Activated CD8-positive, alpha-beta memory T cell treated with anti-CD3 and anti-CD28 coated beads for 36 hours (primary cell): ENCODE results near the gene TALDO1. TPM values are rescaled to one million over a fixed set of nuclear protein-coding genes. Genes with fewer than 3 reads are reported as not detected.

Experiments used
- CTCF ChIA-PET: fragments of 350-600 bp; sonication (Branson Sonifier 250); formaldehyde crosslinking; loops from one replicate; lab custom pipeline; 2021; ENCODE audit warnings: antibody characterized with exemption; lab: Charles Lee
- POLR2A ChIA-PET: fragments of 350-600 bp; sonication (Branson Sonifier 250); formaldehyde crosslinking; loops from one replicate; lab custom pipeline; 2021; ENCODE audit warnings: antibody characterized with exemption; lab: Charles Lee
- total RNA-seq, 2 experiments: library from RNA; stranded (reverse); gene quantifications; one replicate each; pipeline ENCODE4 v1.2.3, GENCODE V29; 2021

The TALDO1 gene
- total RNA-seq, 2 experiments from 2014 or later = 270 to 286 TPM

GRCh38 chr11:707817-708420 is 39.3 kb upstream of the TALDO1 start:
- POLR2A ChIA-PET = no interaction called here
- CTCF ChIA-PET = interaction anchor here (1.5 kb wide), 1 partner anchor 11 kb away, joined by 7 read pairs; no protein-coding TSS in a partner anchor

- ChIA-PET POLR2A (no interaction called here), CTCF (no interaction called here)
These were observed 38.8 kb upstream of the TALDO1 start for GRCh38 chr11:708511-708910.

DNA sequence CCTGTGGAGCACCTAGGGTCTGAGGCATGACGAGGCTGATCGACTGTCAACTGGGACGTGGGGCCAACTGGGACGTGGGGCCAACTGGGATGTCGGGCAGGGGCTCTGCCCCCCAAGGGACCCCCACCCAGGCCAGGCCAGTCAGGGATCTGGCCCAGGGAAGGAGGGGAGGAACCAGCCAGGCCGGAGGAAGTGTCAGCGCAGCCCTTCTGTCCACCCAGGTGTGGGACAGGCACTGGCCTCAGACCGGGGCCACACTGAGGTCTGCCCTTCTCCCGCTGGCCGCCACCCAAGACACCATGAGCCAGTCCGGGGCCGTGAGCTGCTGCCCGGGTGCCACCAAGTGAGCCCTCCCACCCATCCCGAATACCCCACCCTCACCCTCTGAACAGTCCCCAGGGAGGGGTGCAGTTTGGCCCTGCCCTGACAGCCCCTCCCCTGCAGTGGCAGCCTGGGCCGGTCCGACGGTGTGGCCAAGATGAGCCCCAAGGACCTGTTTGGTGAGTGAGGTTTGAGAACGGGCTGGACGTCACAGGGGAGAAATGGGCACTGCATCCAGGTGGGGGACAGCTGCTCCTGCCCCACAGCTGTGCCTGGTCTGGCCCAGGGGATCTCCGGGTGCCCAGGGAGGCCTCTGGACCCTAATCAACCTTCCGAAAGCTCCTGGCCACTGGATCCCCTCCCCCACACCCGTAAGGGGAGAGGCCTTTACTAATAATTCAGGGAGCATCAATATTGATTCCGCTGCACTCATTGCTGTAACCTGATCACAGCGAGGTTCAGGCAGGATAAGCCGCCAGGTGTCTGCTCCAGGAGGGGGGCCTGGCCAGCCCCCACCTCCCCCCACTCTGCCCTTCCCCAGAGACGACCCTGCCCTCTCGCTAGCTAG is 37.9 kb upstream of the TALDO1 start:
- ChIA-PET CTCF (interaction anchor here (1.3 kb wide), 1 partner anchor 14 kb away, joined by 5 read pairs; no protein-coding TSS in a partner anchor), POLR2A (no interaction called here)

- POLR2A ChIA-PET = interaction anchor here (0.5 kb wide), 1 partner anchor 402 kb away, joined by 3 read pairs; no protein-coding TSS in a partner anchor
- CTCF ChIA-PET = no interaction called here
These were observed 32.8 kb upstream of the TALDO1 start for GRCh38 chr11:714436-714835.

- ChIA-PET POLR2A (no interaction called here), CTCF (interaction anchor here (0.8 to 1.9 kb wide), 2 partner anchors 15 to 22 kb away, joined by 4 read pairs; no protein-coding TSS in a partner anchor)
These were observed 27.8 kb upstream of the TALDO1 start for GRCh38 chr11:719214-720016.

DNA sequence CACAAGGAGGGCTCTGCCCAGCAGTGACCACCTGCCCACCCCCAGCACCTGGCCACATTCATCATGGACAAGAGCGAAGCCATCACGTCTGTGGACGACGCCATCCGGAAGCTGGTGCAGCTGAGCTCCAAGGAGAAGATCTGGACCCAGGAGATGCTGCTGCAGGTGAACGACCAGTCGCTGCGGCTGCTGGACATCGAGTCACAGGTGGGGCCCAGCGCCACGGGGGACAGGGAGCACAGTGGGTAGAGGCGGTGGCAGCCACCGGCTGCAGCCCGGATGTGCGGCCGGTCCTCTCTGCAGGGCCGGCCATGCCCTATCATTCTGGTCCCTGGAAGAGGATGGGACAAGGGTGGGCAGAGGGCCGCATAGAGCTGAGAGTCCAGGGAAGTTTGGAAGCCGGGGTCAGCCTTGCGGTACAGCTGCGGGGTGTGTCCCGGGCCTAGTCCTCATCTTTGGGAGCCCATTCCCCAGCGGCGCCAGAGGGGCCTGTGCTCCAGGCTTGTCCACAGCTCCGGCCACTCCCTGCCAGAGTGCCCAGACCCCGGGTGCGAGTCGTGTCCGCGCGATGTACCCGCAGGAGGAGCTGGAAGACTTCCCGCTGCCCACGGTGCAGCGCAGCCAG is 27.1 kb upstream of the TALDO1 start:
- ChIA-PET POLR2A (no interaction called here), CTCF (interaction anchor here (0.8 to 6.8 kb wide), 3 partner anchors 16 to 165 kb away, joined by 4 to 59 read pairs (median 4); no protein-coding TSS in a partner anchor)

DNA sequence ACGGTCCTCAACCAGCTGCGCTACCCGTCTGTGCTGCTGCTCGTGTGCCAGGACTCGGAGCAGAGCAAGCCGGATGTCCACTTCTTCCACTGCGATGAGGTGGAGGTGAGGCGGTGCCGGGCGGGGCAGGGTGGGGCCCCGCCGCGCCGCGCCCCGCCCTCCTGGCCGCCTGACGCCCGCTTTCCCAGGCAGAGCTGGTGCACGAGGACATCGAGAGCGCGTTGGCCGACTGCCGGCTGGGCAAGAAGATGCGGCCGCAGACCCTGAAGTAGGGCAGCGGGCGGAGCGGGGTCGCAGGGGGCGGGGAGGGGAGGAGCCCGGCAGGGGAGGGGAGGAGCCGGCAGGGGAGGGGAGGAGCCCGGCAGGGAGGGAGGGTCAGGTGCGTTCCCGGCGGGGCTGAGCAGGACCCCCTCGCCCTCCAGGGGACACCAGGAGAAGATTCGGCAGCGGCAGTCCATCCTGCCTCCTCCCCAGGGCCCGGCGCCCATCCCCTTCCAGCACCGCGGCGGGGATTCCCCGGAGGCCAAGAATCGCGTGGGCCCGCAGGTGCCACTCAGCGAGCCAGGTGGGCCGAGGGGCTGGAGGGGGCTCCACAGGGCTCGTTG is 26.5 kb upstream of the TALDO1 start:
- ChIA-PET POLR2A (interaction anchor here (0.7 kb wide), 1 partner anchor 83 kb away, joined by 3 read pairs; no protein-coding TSS in a partner anchor), CTCF (interaction anchor here (0.8 to 6.8 kb wide), 5 partner anchors 16 to 272 kb away, joined by 3 to 59 read pairs (median 4); partner anchors contain the start of gene IRF7)

GRCh38 chr11:721247-721740 is 26.0 kb upstream of the TALDO1 start:
- POLR2A ChIA-PET = interaction anchor here (0.7 kb wide), 1 partner anchor 83 kb away, joined by 3 read pairs; no protein-coding TSS in a partner anchor
- CTCF ChIA-PET = interaction anchor here (0.8 to 6.8 kb wide), 4 partner anchors 26 to 273 kb away, joined by 3 to 59 read pairs (median 32); partner anchors contain the start of genes DEAF1, IRF7 and TMEM80

DNA sequence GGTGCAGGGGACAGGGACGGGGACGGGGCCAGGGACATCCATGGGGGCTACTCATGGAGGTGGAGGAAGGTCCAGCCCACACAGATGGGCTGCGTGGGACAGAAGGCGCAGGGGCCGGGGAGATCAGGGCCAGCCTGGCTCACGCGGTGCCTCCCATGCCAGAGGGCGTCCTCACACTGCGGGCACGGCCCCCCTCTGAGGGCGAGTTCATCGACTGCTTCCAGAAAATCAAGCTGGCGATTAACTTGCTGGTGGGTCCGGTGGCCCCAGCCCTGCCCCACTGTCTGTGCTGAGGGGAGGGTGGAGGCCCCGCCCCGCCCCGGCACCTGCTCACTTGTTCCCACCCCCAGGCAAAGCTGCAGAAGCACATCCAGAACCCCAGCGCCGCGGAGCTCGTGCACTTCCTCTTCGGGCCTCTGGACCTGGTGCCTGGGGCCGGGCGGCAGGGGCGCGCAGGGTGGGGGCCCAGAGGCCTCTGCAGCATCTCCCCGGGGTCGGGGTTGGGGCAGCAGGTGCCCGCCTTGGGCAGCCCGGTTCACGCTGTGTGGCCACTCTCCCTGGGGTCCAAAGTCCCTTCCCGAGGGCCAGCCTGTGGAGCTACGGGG is 25.4 kb upstream of the TALDO1 start:
- POLR2A ChIA-PET = interaction anchor here (0.7 kb wide), 1 partner anchor 84 kb away, joined by 3 read pairs; no protein-coding TSS in a partner anchor
- CTCF ChIA-PET = interaction anchor here (0.7 to 6.8 kb wide), 8 partner anchors 25 to 274 kb away, joined by 3 to 59 read pairs (median 5); partner anchors contain the start of genes DEAF1, IRF7 and TMEM80

- CTCF ChIA-PET = interaction anchor here (0.7 to 6.8 kb wide), 14 partner anchors 22 to 274 kb away, joined by 3 to 59 read pairs (median 6); partner anchors contain the start of genes DEAF1, IRF7 and TMEM80
- POLR2A ChIA-PET = no interaction called here
These were observed 24.9 kb upstream of the TALDO1 start for GRCh38 chr11:722346-722811.

DNA sequence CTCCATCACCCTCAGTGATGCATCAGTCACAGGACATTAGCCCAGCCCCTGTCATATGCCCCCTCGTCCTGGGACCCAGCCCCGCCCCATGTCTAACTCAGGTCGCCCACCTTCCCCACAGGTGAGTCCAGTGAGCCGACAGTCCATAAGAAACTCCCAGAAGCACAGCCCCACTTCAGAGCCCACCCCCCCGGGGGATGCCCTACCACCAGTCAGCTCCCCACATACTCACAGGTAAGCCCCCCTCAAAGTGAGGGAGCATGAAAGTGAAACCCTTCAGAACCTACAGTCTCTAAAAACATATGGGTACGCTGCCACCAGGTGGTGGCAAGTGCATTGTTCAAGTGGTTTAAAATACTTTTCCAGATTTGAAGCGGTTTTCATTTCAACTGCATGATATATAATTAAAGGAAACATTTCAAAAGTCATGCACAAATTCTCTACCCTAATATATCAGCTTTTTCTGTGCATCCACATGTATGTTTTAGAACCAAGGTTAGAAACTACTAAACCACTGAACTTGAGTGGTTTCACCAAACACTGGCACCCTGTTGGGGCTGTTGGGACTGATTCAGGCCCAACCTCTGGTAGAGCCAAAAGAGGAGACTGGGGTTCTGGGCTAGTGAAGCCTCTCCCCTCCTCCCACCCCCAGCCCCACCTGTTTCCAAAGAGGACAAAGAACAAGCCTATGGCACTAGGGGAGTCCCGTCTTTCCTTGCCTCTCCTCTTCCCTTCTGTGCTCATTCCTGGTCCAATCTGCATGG is 24.0 kb upstream of the TALDO1 start:
- ChIA-PET CTCF (interaction anchor here (0.8 to 6.8 kb wide), 19 partner anchors 10 to 275 kb away, joined by 3 to 59 read pairs (median 4); partner anchors contain the start of genes DEAF1, IRF7, TALDO1 and TMEM80), POLR2A (no interaction called here)

- POLR2A ChIA-PET = interaction anchor here (2.7 kb wide), 1 partner anchor 28 kb away, joined by 18 read pairs; the partner anchor contains the start of genes DEAF1 and TMEM80
- CTCF ChIA-PET = interaction anchor here (0.7 to 6.8 kb wide), 20 partner anchors 9 to 276 kb away, joined by 3 to 59 read pairs (median 4); partner anchors contain the start of genes DEAF1, IRF7, TALDO1 and TMEM80
These were observed 23.1 kb upstream of the TALDO1 start for GRCh38 chr11:724049-724777.

GRCh38 chr11:724778-725386 is 22.4 kb upstream of the TALDO1 start:
- POLR2A ChIA-PET = interaction anchor here (1.0 to 2.7 kb wide), 3 partner anchors 29 to 456 kb away, joined by 3 to 18 read pairs (median 9); partner anchors contain the start of genes DEAF1, LRRC56 and TMEM80
- CTCF ChIA-PET = interaction anchor here (0.7 to 6.8 kb wide), 14 partner anchors 23 to 277 kb away, joined by 3 to 59 read pairs (median 4); partner anchors contain the start of genes DEAF1, IRF7, TALDO1 and TMEM80

DNA sequence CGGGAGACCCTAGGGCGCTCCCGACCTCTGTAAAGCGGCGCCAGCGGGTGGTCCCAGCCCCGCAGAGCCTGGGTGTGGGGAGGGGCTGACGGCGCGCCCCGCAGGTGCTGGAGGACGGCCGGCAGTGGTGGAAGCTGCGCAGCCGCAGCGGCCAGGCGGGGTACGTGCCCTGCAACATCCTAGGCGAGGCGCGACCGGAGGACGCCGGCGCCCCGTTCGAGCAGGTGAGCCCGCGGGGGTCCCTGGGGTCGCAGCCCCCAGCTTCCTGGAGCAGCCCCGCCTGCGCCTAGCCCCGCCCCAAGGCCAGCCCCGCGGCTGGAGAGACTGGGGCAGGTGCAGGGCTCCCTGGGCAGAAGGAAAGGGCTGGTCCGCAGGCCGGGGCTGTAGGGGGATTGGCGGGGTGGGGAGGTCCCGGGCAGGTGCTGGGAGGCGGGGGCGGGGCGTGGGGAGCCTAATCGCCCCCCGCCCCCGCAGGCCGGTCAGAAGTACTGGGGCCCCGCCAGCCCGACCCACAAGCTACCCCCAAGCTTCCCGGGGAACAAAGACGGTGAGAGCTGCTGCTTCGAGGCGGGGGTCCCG is 21.6 kb upstream of the TALDO1 start:
- ChIA-PET CTCF (interaction anchor here (0.7 to 6.8 kb wide), 9 partner anchors 30 to 277 kb away, joined by 3 to 59 read pairs (median 4); partner anchors contain the start of genes DEAF1, HRAS and TMEM80), POLR2A (interaction anchor here (1.0 to 2.7 kb wide), 8 partner anchors 19 to 457 kb away, joined by 3 to 18 read pairs (median 4); partner anchors contain the start of genes DEAF1, EPS8L2, LRRC56 and PHRF1)
